ENCODE results near the gene IGF2BP2. TPM values are rescaled to one million over a fixed set of nuclear protein-coding genes. Genes with fewer than 3 reads are reported as not detected.
"Not testable (repeated sequence)": the region's sequence is repeated elsewhere in the genome, so short reads cannot be mapped to it uniquely, and the experiment has no call there.

Gene IGF2BP2
- total RNA-seq, 1 donor from 2014 or later, result 17.9 TPM

GRCh38 chr3:185639632-185640206 is 185.1 kb downstream of the IGF2BP2 start:
- no peaks in the 10 kb centered on the region for H3K27me3 ChIP-seq (ENCODE audit: low read depth)

GRCh38 chr3:185638651-185639050 is 186.2 kb downstream of the IGF2BP2 start:
- DNase-seq; H3K27ac ChIP-seq (replicated peaks); H3K4me3 ChIP-seq; H3K9me3 ChIP-seq (replicated peaks); intact Hi-C loops (cut with micrococcal nuclease); H3K27me3 ChIP-seq (ENCODE audit: low read depth); H3K4me1 ChIP-seq; H3K36me3 ChIP-seq: not testable (repeated sequence)

More at GRCh38 chr3:185639632-185640206, 185.1 kb downstream of the IGF2BP2 start:
- Histone ChIP-seq H3K27ac (replicated peaks) (no peak overlapping the region), H3K4me3 (no peak overlapping the region), H3K36me3 (no peaks in the 10 kb centered on the region), H3K4me1 (no peaks in the 10 kb centered on the region), H3K9me3 (replicated peaks) (no peaks in the 10 kb centered on the region)
- TF ChIP-seq, protein P1, sequence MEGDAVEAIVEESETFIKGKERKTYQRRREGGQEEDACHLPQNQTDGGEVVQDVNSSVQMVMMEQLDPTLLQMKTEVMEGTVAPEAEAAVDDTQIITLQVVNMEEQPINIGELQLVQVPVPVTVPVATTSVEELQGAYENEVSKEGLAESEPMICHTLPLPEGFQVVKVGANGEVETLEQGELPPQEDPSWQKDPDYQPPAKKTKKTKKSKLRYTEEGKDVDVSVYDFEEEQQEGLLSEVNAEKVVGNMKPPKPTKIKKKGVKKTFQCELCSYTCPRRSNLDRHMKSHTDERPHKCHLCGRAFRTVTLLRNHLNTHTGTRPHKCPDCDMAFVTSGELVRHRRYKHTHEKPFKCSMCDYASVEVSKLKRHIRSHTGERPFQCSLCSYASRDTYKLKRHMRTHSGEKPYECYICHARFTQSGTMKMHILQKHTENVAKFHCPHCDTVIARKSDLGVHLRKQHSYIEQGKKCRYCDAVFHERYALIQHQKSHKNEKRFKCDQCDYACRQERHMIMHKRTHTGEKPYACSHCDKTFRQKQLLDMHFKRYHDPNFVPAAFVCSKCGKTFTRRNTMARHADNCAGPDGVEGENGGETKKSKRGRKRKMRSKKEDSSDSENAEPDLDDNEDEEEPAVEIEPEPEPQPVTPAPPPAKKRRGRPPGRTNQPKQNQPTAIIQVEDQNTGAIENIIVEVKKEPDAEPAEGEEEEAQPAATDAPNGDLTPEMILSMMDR (IDR thresholded peaks at IDR 0.05; ENCODE audit: borderline replicate concordance), result no peak
- no peak for DNase-seq
- intact Hi-C loops (cut with micrococcal nuclease), result no loop called here

DNA sequence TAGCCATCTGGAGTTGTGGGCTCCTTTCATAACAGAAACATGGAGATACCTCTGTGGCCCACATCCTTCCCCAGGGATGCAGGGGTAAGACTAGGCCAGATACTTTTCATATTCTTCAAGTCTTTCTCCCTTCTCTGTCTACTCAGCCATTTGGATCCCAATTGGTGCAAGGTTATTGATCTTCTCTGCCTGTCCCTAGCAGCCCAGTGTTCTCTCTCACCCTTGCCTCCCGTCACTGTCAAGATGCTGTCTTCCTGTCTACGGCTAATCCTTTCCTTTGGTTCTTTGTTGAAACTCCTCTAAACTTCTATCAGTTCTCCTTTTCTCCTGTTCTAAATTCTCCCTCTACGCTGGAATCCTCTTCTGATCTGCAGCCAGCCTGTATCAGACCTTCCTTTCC is 187.5 kb downstream of the IGF2BP2 start:
- Histone ChIP-seq H3K27ac (replicated peaks) (no peak overlapping the region), H3K4me3 (no peak overlapping the region), H3K27me3 (ENCODE audit: low read depth) (no peaks in the 10 kb centered on the region), H3K9me3 (replicated peaks) (no peaks in the 10 kb centered on the region), H3K4me1 (no peaks in the 10 kb centered on the region), H3K36me3 (peaks cover 2% of the 10 kb centered on the region)
- intact Hi-C loops (cut with micrococcal nuclease), result no loop called here
- TF ChIP-seq, protein P1 (IDR thresholded peaks at IDR 0.05; ENCODE audit: borderline replicate concordance), result no peak
- DNase-seq, result no peak

DNA sequence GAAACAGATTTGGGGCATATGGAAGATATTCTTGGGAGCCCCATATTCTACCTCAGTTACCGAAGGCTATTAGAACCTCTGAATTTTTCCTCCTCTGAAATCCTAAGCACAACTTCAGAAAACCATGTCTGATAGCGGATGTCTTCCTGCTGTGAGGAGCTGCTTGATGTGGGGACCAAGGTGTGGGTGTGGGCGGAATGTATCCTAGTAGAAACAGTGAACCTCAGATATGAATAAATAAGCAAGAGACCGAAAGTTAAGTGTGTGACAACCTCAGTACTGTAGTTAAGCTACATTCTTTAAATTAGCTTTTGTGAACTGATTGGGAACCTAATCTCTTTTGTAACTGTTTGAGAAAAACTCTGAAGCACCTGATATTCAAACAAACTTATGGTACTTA is 191.8 kb downstream of the IGF2BP2 start:
- H3K36me3 ChIP-seq, result peaks cover 20% of the 10 kb centered on the region
- no peak for DNase-seq
- intact Hi-C loops (cut with micrococcal nuclease), result no loop called here
- TF ChIP-seq, protein P1 (IDR thresholded peaks at IDR 0.05; ENCODE audit: borderline replicate concordance), result no peak
- no peaks in the 10 kb centered on the region for H3K27me3 ChIP-seq (ENCODE audit: low read depth)
- peaks cover 21% of the 10 kb centered on the region for H3K4me1 ChIP-seq
- no peak overlapping the region for H3K4me3 ChIP-seq
- no peaks in the 10 kb centered on the region for H3K9me3 ChIP-seq (replicated peaks)
- no peak overlapping the region for H3K27ac ChIP-seq (replicated peaks)

GRCh38 chr3:185631508-185632206 is 193.2 kb downstream of the IGF2BP2 start:
- intact Hi-C loops (cut with micrococcal nuclease), result no loop called here
- Histone ChIP-seq H3K4me3 (no peak overlapping the region), H3K9me3 (replicated peaks) (no peaks in the 10 kb centered on the region), H3K36me3 (peaks cover 34% of the 10 kb centered on the region), H3K4me1 (peaks cover 21% of the 10 kb centered on the region), H3K27me3 (ENCODE audit: low read depth) (no peaks in the 10 kb centered on the region), H3K27ac (replicated peaks) (no peak overlapping the region)
- TF ChIP-seq, protein P1 (IDR thresholded peaks at IDR 0.05; ENCODE audit: borderline replicate concordance), result no peak
- DNase-seq, result no peak

- intact Hi-C loops (cut with micrococcal nuclease), result no loop called here
- no peak for DNase-seq
- H3K4me1 ChIP-seq, result peaks cover 21% of the 10 kb centered on the region
- peak overlapping the region; percentile 50 for H3K27ac ChIP-seq (replicated peaks)
- no peaks in the 10 kb centered on the region for H3K9me3 ChIP-seq (replicated peaks)
- TF ChIP-seq, protein P1 (IDR thresholded peaks at IDR 0.05; ENCODE audit: borderline replicate concordance), result no peak
- H3K27me3 ChIP-seq (ENCODE audit: low read depth), result no peaks in the 10 kb centered on the region
- H3K4me3 ChIP-seq, result no peak overlapping the region
- H3K36me3 ChIP-seq, result peaks cover 39% of the 10 kb centered on the region
Observed at GRCh38 chr3:185631108-185631507, 193.7 kb downstream of the IGF2BP2 start.
